Activated T-helper 17 cell treated with anti-CD3 and anti-CD28 coated beads, Interleukin-2, amount 50 U/mL, for 72 hours (primary cell): Measurements from ENCODE around the gene ARPIN. TPM values are rescaled to one million over a fixed set of nuclear protein-coding genes. Genes with fewer than 3 reads are reported as not detected.

ENCODE experiments used
- ATAC-seq: fragments of 150-1000 bp; cut with Tn5 transposase; replicated peaks from 2 replicates; pipeline ENCODE4 v1.10.0; 2021; ENCODE audit warnings: mild to moderate bottlenecking, moderate library complexity
- H3K27ac Mint-ChIP-seq: one replicate; pipeline ENCODE4 v1.8.0; 2022; ENCODE audit warnings: mixed read lengths
- H3K27me3 Mint-ChIP-seq: one replicate; pipeline ENCODE4 v1.8.0; 2022; ENCODE audit warnings: mixed read lengths
- H3K36me3 Mint-ChIP-seq: one replicate; pipeline ENCODE4 v1.8.0; 2022; ENCODE audit warnings: low read depth, mild to moderate bottlenecking, mixed read lengths
- H3K4me1 Mint-ChIP-seq: one replicate; pipeline ENCODE4 v1.8.0; 2022; ENCODE audit warnings: mixed read lengths
- H3K4me3 Mint-ChIP-seq: one replicate; pipeline ENCODE4 v1.8.0; 2022; ENCODE audit warnings: mild to moderate bottlenecking, mixed read lengths
- H3K9me3 Mint-ChIP-seq: one replicate; pipeline ENCODE4 v1.8.0; 2022; ENCODE audit warnings: mixed read lengths
- total RNA-seq, 2 donors: library from RNA; stranded (reverse); gene quantifications; one replicate each; pipeline ENCODE4 v1.2.3, GENCODE V29; 2022

ARPIN gene
- total RNA-seq, 2 donors from 2014 or later = not detected

DNA sequence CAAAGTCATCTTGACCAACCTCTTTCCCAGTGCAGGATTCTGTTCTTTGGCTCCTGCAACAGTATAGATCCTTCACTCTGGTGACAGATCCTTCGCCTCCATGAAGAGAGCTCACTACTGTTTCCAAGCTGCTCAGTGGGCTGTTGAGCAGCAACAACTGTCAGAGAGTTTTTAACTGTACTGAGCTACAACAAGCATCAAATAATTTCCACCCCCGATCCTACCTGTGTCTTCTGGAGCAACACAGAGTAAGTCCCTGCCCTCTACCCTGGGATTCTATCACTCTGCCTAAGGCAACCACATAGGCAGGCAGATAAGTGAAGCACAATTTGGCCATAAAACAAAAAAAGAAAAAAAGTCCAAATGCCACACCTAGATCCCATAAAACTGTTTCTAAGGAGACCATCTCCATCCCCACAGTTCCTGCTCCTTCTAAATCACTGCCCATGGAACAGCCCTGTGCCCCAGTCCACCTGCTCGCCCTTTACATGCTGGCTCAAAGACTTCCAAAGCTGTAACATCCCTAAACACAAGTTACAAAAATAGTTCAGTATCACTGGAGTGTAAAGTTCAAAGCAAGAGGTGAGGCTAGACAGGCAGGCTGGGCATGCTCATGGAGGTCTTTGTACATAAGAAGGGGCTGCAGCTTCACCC lies 60.3 kb downstream of the ARPIN start:
- H3K9me3 Mint-ChIP-seq = no peaks in the 10 kb centered on the region
- H3K27ac Mint-ChIP-seq = no peak overlapping the region
- H3K36me3 Mint-ChIP-seq = peaks cover 54% of the 10 kb centered on the region
- no peak for ATAC-seq
- H3K4me3 Mint-ChIP-seq = no peak overlapping the region
- H3K4me1 Mint-ChIP-seq = peaks cover 6% of the 10 kb centered on the region
- no peaks in the 10 kb centered on the region for H3K27me3 Mint-ChIP-seq

DNA sequence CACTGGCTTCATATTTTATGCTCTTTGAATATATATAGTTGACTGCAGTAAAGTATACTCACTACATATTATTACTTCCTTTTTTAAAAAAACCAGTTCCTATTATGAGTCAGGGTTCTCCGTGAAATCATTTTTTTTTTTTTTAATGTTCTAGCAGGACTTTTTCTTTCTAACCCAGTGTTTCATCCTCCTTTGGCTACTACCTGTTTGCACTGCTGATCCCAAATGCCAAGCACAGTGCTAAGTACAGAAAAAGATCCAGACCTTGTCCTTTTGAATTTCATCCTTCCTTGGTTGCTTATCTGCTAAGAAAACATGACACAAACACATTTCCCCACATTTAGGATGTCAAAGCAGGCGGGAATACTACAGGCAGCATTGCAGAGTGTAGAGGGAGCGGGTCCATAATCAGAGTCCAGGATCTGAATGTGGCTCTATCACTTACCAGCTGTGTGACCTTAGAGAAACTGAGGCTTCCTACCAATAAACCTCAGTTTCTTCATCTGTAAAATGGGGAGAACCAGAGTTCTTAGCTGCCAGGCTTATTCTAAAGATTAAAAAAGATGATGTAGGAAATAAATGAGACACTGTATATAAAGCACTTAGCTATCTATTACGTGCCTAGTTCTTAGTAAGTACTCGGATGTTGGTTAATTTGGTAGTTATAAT lies 60.9 kb downstream of the ARPIN start:
- H3K9me3 Mint-ChIP-seq = no peaks in the 10 kb centered on the region
- H3K4me3 Mint-ChIP-seq = no peak overlapping the region
- peaks cover 51% of the 10 kb centered on the region for H3K36me3 Mint-ChIP-seq
- H3K27ac Mint-ChIP-seq = no peak overlapping the region
- no peak for ATAC-seq
- H3K4me1 Mint-ChIP-seq = peaks cover 6% of the 10 kb centered on the region
- no peaks in the 10 kb centered on the region for H3K27me3 Mint-ChIP-seq

- H3K9me3 Mint-ChIP-seq = no peaks in the 10 kb centered on the region
- no peak overlapping the region for H3K4me3 Mint-ChIP-seq
- peak overlapping the region; percentile 9 for H3K27ac Mint-ChIP-seq
- no peaks in the 10 kb centered on the region for H3K27me3 Mint-ChIP-seq
- peaks cover 54% of the 10 kb centered on the region for H3K36me3 Mint-ChIP-seq
- no peak for ATAC-seq
- peaks cover 6% of the 10 kb centered on the region for H3K4me1 Mint-ChIP-seq
Observed at GRCh38 chr15:89848970-89849292, 63.8 kb downstream of the ARPIN start.

- Mint-ChIP-seq H3K27ac (no peak overlapping the region), H3K27me3 (no peaks in the 10 kb centered on the region), H3K9me3 (no peaks in the 10 kb centered on the region), H3K36me3 (peaks cover 50% of the 10 kb centered on the region), H3K4me1 (peaks cover 6% of the 10 kb centered on the region), H3K4me3 (no peak overlapping the region)
- ATAC-seq = no peak
Observed at GRCh38 chr15:89847101-89847500, 65.7 kb downstream of the ARPIN start.

- Mint-ChIP-seq H3K9me3 (no peaks in the 10 kb centered on the region), H3K4me1 (peaks cover 6% of the 10 kb centered on the region), H3K4me3 (no peak overlapping the region), H3K36me3 (peaks cover 50% of the 10 kb centered on the region), H3K27me3 (no peaks in the 10 kb centered on the region), H3K27ac (no peak overlapping the region)
- peak; percentile 70 for ATAC-seq
Observed at GRCh38 chr15:89845305-89845893, 67.4 kb downstream of the ARPIN start.

Other genes with a start within 250 kb of the ARPIN start
- 1 to 10 TPM in 1 of 2 donors, under 1 TPM in 1; 0.09 to 1.2 TPM for gene PLIN1, start 233.6 kb downstream of the ARPIN start, total RNA-seq
- gene PEX11A, start 222.2 kb downstream of the ARPIN start, total RNA-seq = 1 to 10 TPM; 2.1 to 5.3 TPM
- under 1 TPM in 1 of 2 donors, not detected in 1; 0.19 TPM for gene WDR93, start 222.1 kb downstream of the ARPIN start, total RNA-seq
- 1 to 10 TPM; 2.1 to 3.7 TPM for gene MESP1, start 161.7 kb downstream of the ARPIN start, total RNA-seq
- under 1 TPM in 1 of 2 donors, not detected in 1; 0.15 TPM for gene MESP2, start 136.6 kb downstream of the ARPIN start, total RNA-seq
- gene ANPEP, start 98.1 kb downstream of the ARPIN start, total RNA-seq = under 1 TPM; 0.19 to 0.45 TPM
- gene AP3S2, start 19.0 kb downstream of the ARPIN start, total RNA-seq = 10 to 100 TPM; 14.0 to 16.0 TPM
- 10 to 100 TPM; 12.2 to 15.4 TPM for gene ZNF710, start 88.4 kb upstream of the ARPIN start, total RNA-seq
- 10 to 100 TPM; 53.5 to 75.6 TPM for gene IDH2, start 189.5 kb upstream of the ARPIN start, total RNA-seq